Esophagus squamous epithelium (tissue), 4 donors: Measurements from ENCODE around the gene ECE2.

ENCODE experiments used
- POLR2A ChIP-seq, 4 donors: fragments of 450-650 bp; IDR thresholded peaks; one replicate each; pipeline ENCODE4 v1.6.1; 2017; ENCODE audit warnings: antibody characterized with exemption in 4 of 4, mild to moderate bottlenecking in 4 of 4, moderate library complexity in 3 of 4
- TF ChIP-seq, protein P1 (sequence below), 6 experiments: fragments of 450-650 bp in 4 of 6; fragments of 200-600 bp in 2 of 6; sonication (generic) in 2 of 6; IDR thresholded peaks; one replicate each; pipeline ENCODE4 v1.5.1; 2016 to 2019; ENCODE audit warnings: antibody characterized with exemption in 6 of 6, mild to moderate bottlenecking in 4 of 6, moderate library complexity in 4 of 6

DNA sequence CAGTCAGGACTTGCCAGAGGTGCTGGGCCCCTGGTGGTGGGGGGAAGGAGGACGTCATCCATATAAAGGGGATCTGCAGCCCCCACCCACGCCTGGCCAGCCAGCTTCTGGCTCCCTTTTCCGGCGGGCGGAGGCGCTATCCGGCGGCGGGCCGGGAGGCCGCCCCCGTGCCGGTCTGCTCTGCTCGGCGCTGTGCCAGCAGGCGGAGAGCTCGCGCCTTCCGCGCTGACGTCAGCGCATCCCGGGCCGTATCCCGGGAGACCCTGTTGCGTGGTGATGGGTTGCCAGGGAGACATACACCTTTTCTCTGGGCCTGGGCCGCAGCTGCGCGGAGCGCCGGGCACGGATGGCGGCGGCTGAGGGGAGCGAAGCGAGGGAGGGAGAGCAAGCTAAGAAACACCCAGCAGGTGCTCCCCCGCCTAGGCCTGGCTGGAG lies 62.7 kb downstream of the ECE2 start:
- TF ChIP-seq, protein P1, sequence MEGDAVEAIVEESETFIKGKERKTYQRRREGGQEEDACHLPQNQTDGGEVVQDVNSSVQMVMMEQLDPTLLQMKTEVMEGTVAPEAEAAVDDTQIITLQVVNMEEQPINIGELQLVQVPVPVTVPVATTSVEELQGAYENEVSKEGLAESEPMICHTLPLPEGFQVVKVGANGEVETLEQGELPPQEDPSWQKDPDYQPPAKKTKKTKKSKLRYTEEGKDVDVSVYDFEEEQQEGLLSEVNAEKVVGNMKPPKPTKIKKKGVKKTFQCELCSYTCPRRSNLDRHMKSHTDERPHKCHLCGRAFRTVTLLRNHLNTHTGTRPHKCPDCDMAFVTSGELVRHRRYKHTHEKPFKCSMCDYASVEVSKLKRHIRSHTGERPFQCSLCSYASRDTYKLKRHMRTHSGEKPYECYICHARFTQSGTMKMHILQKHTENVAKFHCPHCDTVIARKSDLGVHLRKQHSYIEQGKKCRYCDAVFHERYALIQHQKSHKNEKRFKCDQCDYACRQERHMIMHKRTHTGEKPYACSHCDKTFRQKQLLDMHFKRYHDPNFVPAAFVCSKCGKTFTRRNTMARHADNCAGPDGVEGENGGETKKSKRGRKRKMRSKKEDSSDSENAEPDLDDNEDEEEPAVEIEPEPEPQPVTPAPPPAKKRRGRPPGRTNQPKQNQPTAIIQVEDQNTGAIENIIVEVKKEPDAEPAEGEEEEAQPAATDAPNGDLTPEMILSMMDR (IDR thresholded peaks at IDR 0.05) = peak in 1 of 6 experiments; percentile 20
- TF ChIP-seq POLR2A (IDR thresholded peaks at IDR 0.05) = no peak
